Raji (cell line): ENCODE data around the gene ITGBL1.

Source experiments
- POLR2A ChIP-seq: IDR thresholded peaks from 2 replicates; pipeline ENCODE4 v1.6.1; 2011; ENCODE audit warnings: low read depth, low read length, control low read depth; ENCODE audit not compliant: insufficient read depth

The ITGBL1 gene

DNA sequence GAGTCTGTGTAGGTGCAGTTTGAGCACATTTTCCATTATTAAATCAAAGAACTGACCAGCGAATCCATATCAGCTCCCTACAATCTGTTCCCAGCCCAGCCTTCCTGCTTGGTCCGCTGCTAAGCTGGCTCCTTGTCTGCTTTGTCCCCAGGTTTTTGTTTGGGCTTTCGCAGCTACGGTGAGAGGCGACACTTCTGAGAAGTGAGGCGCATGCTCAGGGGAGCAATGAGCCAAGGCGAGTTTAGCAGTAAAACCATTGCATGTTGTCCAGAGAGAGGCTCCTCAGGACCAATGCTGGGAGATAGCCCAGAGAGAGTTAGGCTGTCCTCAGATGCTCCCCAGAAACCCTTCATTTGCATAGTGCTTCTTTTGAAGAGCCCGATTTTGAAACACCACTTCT is 162.0 kb downstream of the ITGBL1 start:
- TF ChIP-seq POLR2A: no peak

GRCh38 chr13:101618440-101619187 is 166.1 kb downstream of the ITGBL1 start:
- no peak for TF ChIP-seq POLR2A

DNA sequence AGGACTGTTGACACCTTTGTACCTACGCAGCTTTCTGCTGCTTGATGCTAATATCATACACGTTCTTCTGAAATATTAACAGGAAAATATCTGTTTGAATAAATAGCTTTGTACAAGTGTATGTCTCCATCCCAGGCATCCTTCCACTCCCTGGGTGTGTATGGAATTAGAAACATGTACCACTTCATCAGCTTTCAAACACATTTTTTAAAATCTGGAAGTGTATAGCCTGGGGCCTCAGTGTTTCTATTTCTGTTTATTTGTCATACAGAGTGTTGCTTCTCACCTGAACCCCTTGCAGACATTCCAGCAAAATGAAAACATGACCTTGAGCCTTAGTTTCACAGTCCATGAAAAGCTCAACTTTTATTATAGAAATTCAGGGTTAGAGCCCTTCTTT is 168.6 kb downstream of the ITGBL1 start:
- TF ChIP-seq POLR2A: no peak

DNA sequence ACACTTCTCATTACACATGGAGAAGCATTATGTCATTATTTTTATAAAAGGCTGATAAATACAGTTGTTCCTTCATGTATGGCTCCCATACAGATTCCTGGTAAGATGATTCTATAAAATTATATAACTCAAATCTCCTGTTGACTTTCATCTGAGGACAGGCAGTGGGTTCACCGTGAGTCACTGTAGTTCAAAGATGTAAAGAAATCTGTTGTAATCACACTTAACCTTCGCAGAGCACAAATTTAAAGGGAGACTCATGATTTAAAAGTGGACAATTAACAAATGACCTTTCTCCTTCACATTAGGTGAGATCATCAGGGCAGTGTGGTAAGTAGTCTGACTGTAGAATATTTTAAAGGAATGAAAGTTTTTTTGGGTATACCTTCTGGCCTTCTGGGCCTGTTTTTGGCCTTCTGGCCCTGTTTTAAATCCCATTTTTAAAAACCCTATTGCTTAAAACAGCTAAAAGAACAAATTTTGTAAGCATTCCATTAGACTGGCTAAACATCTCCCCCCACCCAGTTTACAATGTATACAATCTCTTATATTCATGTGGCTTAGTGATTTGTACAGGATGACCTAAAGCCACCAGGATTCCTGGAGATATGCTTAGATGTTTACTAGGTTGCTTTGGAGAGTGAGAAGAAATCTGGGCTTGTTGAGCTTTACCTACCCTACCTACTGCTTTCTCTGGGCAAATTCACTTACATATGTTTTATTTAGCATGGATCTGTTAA is 171.2 kb downstream of the ITGBL1 start:
- TF ChIP-seq POLR2A: no peak

DNA sequence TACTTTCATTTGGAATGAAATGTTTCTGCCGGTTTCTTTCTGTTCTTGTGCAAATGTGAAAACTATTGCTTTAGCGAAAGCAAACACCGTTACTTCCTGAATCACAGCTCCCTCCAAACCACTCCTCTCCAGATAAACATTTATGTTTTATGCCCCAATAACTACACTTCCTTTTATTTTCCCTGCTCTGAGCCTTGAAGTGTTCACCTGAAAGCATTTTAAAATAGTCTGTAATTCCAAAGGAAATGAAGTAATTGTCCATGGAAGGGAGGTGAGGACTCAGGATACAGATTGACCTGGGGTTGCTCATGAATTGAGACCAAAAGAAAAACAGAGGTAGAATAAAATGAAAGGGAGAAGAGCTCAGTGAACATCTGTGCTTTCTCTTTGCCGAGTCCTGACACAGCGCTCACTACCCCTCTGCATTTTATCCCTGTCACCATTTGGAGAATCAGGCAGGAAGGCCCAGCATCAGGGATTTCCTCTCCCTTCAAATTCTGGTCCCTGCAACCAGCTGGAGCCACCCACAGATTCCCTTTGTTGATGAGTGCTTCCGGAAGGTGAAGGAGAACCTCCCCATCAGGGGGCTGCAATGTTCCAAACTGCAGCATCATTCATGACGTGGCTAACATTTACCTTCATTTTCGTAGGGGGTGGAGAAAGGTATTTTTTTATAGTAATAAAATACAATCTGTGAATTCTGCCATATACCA is 171.9 kb downstream of the ITGBL1 start:
- no peak for TF ChIP-seq POLR2A

- TF ChIP-seq POLR2A: no peak
Observed at GRCh38 chr13:101624981-101625380, 172.5 kb downstream of the ITGBL1 start.

DNA sequence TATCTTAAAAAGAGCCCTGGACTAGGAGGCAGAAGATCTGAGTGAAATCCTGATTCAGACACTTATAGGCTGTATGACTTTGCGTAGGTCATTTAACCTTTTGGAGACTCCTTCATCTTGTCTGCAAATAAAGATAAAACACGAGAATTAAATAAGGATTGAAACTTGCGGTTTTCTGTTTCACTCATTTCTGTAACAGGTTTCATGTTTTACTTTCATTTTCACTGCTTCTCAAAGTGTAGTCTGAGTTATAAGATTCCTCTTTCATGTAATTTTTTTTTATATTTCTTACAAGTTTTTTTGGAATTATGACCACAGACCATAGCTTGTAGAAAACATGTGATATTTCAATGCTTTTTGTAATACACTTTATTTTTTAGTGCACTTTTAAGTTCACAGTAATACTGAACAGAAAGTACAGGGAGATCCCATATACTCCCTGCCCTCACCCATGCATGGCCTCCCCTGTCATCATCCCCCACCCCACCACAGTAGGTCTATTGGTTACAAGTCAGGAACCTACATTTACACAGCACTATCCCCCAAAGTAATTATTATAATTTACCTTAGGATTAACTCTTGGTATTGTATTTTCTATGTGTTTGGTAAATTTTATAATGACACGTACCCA is 174.6 kb downstream of the ITGBL1 start:
- no peak for TF ChIP-seq POLR2A

DNA sequence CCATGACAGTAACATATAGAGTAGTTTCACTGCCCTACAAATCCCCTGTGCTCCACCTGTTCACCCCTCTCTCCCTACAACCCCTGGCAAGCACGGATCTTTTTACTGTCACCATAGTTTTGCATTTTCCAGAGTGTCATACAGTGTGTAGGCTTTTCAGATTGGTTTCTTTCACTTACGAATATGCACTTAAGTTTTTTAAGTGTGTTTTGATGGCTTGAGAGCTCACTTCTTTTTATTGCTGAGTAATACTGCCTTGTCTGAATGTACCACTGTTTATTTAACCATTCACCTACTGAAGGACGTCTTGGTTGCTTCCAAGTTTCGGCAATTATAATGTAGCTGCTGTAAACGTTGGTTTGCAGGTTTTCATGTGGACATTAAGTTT is 175.1 kb downstream of the ITGBL1 start:
- no peak for TF ChIP-seq POLR2A

DNA sequence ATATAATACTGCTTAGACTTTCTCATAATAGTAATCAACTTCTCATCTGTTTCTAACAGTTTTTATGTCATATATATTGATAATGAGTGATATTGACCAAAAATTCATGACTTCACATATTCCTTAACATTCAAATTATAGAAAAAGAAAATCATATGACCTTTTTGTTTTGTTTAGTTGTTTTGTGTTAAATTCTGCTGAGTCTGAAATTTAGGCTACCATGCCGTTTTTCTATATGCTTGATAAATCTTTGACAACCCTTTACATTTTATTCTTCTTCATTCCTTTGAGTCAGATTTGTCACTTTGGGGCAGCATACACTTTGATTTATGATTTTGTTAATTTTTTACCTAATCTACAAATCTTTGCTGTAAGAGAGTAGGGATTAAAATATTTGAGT is 176.4 kb downstream of the ITGBL1 start:
- TF ChIP-seq POLR2A: no peak

- no peak for TF ChIP-seq POLR2A
Observed at GRCh38 chr13:101631395-101631794, 178.9 kb downstream of the ITGBL1 start.

DNA sequence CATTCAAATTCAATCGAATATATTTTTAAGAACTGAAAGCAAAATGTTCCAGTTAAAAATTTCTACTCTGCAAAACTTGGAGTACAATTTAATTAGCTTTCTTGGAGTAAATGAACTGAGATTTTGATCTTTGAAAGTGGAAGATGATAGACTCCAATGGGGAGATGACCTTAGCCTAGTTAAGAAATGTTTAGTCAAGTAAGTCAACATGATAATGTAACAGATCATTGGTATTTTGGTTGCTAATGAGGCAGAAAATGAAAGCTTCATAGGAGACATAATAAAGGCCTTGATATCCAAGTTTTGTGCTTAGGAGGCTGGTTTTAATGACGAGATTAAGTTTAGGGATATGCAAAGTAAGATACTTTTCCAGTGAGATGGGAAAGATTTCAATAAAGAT is 181.7 kb downstream of the ITGBL1 start:
- TF ChIP-seq POLR2A: no peak

- no peak for TF ChIP-seq POLR2A
Observed at GRCh38 chr13:101639711-101640110, 187.2 kb downstream of the ITGBL1 start.

GRCh38 chr13:101640788-101641400 is 188.4 kb downstream of the ITGBL1 start:
- TF ChIP-seq POLR2A: no peak

DNA sequence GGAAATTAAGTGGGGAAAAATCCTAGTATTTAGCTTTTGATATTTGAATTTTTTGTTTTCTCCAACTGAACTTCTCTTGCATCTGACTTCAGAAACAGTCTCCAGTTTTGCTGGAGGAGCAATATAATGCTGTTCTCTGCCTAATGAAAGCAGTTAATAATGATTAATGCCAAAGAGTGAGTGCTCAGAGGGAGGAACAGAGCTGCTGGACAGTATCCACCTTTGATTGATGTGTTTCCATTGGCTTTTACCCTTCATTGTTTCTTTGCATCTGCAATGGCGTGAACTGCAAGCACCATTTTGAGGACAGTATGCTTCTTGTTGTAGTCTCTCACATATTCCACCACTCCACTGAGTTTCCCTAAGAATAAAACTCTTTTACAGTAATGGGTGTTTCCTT is 193.4 kb downstream of the ITGBL1 start:
- TF ChIP-seq POLR2A: no peak

GRCh38 chr13:101647760-101648159 is 195.3 kb downstream of the ITGBL1 start:
- TF ChIP-seq POLR2A: no peak
